K562 (cell line): ENCODE measurements around the gene SNRPA. TPM values are rescaled to one million over a fixed set of nuclear protein-coding genes. Genes with fewer than 3 reads are reported as not detected.

Experiments used
- BRD9 ChIP-seq: fragments of 450-650 bp; IDR thresholded peaks from 2 replicates; pipeline ENCODE4 v1.6.1; 2018; ENCODE audit warnings: low read depth; ENCODE audit not compliant: partially characterized antibody
- BRF1 ChIP-seq: IDR thresholded peaks from 3 replicates; pipeline ENCODE4 v1.6.1; 2011; ENCODE audit warnings: borderline replicate concordance, mild to moderate bottlenecking; ENCODE audit not compliant: insufficient read length; ENCODE audit errors: extremely low read depth
- CBX5 ChIP-seq: IDR thresholded peaks from 2 replicates; pipeline ENCODE4 v1.6.1; 2014; ENCODE audit warnings: low read depth, borderline replicate concordance
- CHD1 ChIP-seq: fragments of 200-600 bp; sonication (generic); IDR thresholded peaks from one replicate; pipeline ENCODE4 v1.6.1; 2012; ENCODE audit warnings: mild to moderate bottlenecking, moderate library complexity, low read length, inconsistent platforms
- CREB1 ChIP-seq, 2 experiments: sonication (generic) in 1 of 2; formaldehyde crosslinking in 1 of 2; IDR thresholded peaks; 2 replicates each; pipeline versions ENCODE4 v1.6.1 to v1.8.0; 2012 to 2022; ENCODE audit warnings: inconsistent platforms in 1 of 2, mild to moderate bottlenecking in 1 of 2, missing genetic modification reagents in 1 of 2, moderate library complexity in 1 of 2
- CTBP1 ChIP-seq: fragments of 450-650 bp; IDR thresholded peaks from 2 replicates; pipeline ENCODE4 v1.6.1; 2016; ENCODE audit warnings: borderline replicate concordance
- GATA2 ChIP-seq: sonication (generic); formaldehyde crosslinking; IDR thresholded peaks from 2 replicates; pipeline ENCODE4 v1.4.0; 2020; ENCODE audit warnings: mild to moderate bottlenecking, missing genetic modification reagents
- HCFC1 ChIP-seq: IDR thresholded peaks from 2 replicates; pipeline ENCODE4 v1.6.1; 2012; ENCODE audit warnings: low read depth, low read length, improper control_type of control experiment
- LARP7 ChIP-seq: fragments of 450-650 bp; IDR thresholded peaks from 2 replicates; pipeline ENCODE4 v1.6.1; 2016
- LCOR ChIP-seq: sonication (generic); formaldehyde crosslinking; IDR thresholded peaks from 2 replicates; pipeline ENCODE4 v1.8.0; 2022; ENCODE audit warnings: mild to moderate bottlenecking, missing genetic modification reagents
- MTA3 ChIP-seq: fragments of 450-650 bp; formaldehyde crosslinking; IDR thresholded peaks from 2 replicates; pipeline ENCODE4 v1.6.1; 2017; ENCODE audit warnings: mild to moderate bottlenecking, borderline replicate concordance
- NKRF ChIP-seq: fragments of 450-650 bp; IDR thresholded peaks from 2 replicates; pipeline ENCODE4 v1.6.1; 2016; ENCODE audit warnings: borderline replicate concordance
- PYGO2 ChIP-seq: fragments of 450-650 bp; IDR thresholded peaks from 2 replicates; pipeline ENCODE4 v1.6.1; 2016; ENCODE audit warnings: mild to moderate bottlenecking, missing genetic modification characterization, moderate library complexity, missing compliant biosample characterization
- SAP30 ChIP-seq: fragments of 200-600 bp; sonication (generic); IDR thresholded peaks from 2 replicates; pipeline ENCODE4 v1.6.1; 2012; ENCODE audit warnings: borderline replicate concordance, low read depth, mild to moderate bottlenecking, moderate library complexity, low read length, control low read depth, inconsistent platforms; ENCODE audit not compliant: insufficient read depth, poor library complexity, severe bottlenecking
- ZNF121 ChIP-seq: sonication (generic); formaldehyde crosslinking; conservative IDR thresholded peaks from 2 replicates; pipeline ENCODE4 v1.8.0; 2022; ENCODE audit warnings: missing genetic modification reagents
- ZNF175 ChIP-seq: fragments of 200-800 bp; sonication (Bioruptor generic); IDR thresholded peaks from 2 replicates; pipeline ENCODE4 v1.6.1; 2016; ENCODE audit warnings: low read depth, mild to moderate bottlenecking, missing genetic modification characterization, missing compliant biosample characterization
- ZNF184 ChIP-seq: sonication (generic); formaldehyde crosslinking; IDR thresholded peaks from 2 replicates; pipeline ENCODE4 v1.5.0; 2020; ENCODE audit warnings: missing genetic modification reagents
- ZNF436 ChIP-seq: fragments of 250-450, 450-650 bp; sonication (Bioruptor Pico); formaldehyde crosslinking; IDR thresholded peaks from 2 replicates; pipeline ENCODE4 v1.7.0; 2020; ENCODE audit warnings: mild to moderate bottlenecking
- ZNF551 ChIP-seq: fragments of 250-450 bp; sonication (Bioruptor Pico); IDR thresholded peaks from 2 replicates; pipeline ENCODE4 v1.5.0; 2021; ENCODE audit warnings: mild to moderate bottlenecking, moderate library complexity
- ZNF717 ChIP-seq: fragments of 250-450 bp; sonication (Bioruptor Pico); IDR thresholded peaks from 2 replicates; pipeline ENCODE4 v1.5.0; 2021
- polyA plus RNA-seq, 8 experiments: library from polyadenylated mRNA; depleted of rRNA in 4 of 8; stranded (reverse) in 5 of 8; unstranded in 3 of 8; fragments of >200 nt; fragmentation: Nextera tagmentation in 2 of 8; fragmentation: Illumina TruSeq in 1 of 8; extraction: Ambion mirVana in 2 of 8; extraction: Trizol in 1 of 8; gene quantifications; 2 replicates each; pipeline versions ENCODE4 v1.2.1 to v1.2.3, GENCODE V29; 2011 to 2014; ENCODE audit warnings: inconsistent platforms in 1 of 8, missing spikeins in 1 of 8
- total RNA-seq, 7 experiments: library from RNA; depleted of rRNA in 6 of 7; stranded (reverse); fragments of >200 nt in 6 of 7; fragmentation: Illumina TruSeq in 2 of 7; extraction: Trizol in 2 of 7; gene quantifications; 2 replicates each; pipeline versions ENCODE4 v1.2.1 to v1.2.3, GENCODE V29; 2011 to 2021; ENCODE audit warnings: low replicate concordance in 1 of 7
- TF ChIP-seq, protein P1 (sequence below), 2 experiments: fragments of 450-650 bp in 1 of 2; sonication (generic) in 1 of 2; formaldehyde crosslinking; conservative IDR thresholded peaks; 2 replicates each; pipeline versions ENCODE4 v1.4.0 to v1.8.1; 2020 to 2022; ENCODE audit warnings: mild to moderate bottlenecking in 1 of 2, missing genetic modification reagents in 1 of 2
- TF ChIP-seq, protein P2 (sequence below): sonication (generic); formaldehyde crosslinking; IDR thresholded peaks from 2 replicates; pipeline ENCODE4 v1.9.0; 2022; ENCODE audit warnings: mild to moderate bottlenecking, missing genetic modification reagents
- TF ChIP-seq, protein P3 (sequence below): sonication (generic); formaldehyde crosslinking; IDR thresholded peaks from 2 replicates; pipeline ENCODE4 v1.8.0; 2022; ENCODE audit warnings: mild to moderate bottlenecking, low read depth, missing genetic modification reagents

Gene SNRPA
- total and polyA plus RNA-seq, 9 of the 15 experiments (the other 6 are each of a cell fraction or from before 2014, with no cell fraction given): 16.3 to 311 (median 193) TPM

GRCh38 chr19:40750058-40750873 is 737 bp upstream of the SNRPA start, which contains the start of gene ACTMAP (continued):
- TF ChIP-seq LARP7 (0 out of 2 replicates have a peak, but pooled peaks have one; percentile 10), HCFC1 (peak; percentile 70; the same call in 1 of the 2 replicates), BRF1 (no peak), PYGO2 (peak; percentile 70), ZNF184 (CRISPR knock-in tag) (no peak), CHD1 (peak; percentile 86), LCOR (CRISPR knock-in tag) (peak; percentile 69), ZNF717 (no peak), ZNF551 (CRISPR knock-in tag) (no peak), CBX5 (no peak), SAP30 (no peak), GATA2 (CRISPR knock-in tag) (no peak), ZNF436 (CRISPR knock-in tag) (no peak), ZNF175 (CRISPR knock-in tag) (peak; percentile 88), MTA3 (peak; percentile 63; the same call in 1 of the 2 replicates), ZNF121 (CRISPR knock-in tag) (no peak), CREB1 (IDR thresholded peaks at IDR 0.05) (peak; percentile 82), CREB1 (CRISPR knock-in tag; IDR thresholded peaks at IDR 0.05) (peak; percentile 85), CTBP1 (no peak), NKRF (peak; percentile 63; the same call in 1 of the 2 replicates), BRD9 (peak; percentile 84)
- TF ChIP-seq, protein P1, sequence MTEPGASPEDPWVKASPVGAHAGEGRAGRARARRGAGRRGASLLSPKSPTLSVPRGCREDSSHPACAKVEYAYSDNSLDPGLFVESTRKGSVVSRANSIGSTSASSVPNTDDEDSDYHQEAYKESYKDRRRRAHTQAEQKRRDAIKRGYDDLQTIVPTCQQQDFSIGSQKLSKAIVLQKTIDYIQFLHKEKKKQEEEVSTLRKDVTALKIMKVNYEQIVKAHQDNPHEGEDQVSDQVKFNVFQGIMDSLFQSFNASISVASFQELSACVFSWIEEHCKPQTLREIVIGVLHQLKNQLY (CRISPR knock-in tag; conservative IDR thresholded peaks at IDR 0.05): peak in 1 of 2 experiments; percentile 96; a peak in 2 of 4 replicates
- TF ChIP-seq, protein P2, sequence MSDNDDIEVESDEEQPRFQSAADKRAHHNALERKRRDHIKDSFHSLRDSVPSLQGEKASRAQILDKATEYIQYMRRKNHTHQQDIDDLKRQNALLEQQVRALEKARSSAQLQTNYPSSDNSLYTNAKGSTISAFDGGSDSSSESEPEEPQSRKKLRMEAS: peak; percentile 98
- TF ChIP-seq, protein P3, sequence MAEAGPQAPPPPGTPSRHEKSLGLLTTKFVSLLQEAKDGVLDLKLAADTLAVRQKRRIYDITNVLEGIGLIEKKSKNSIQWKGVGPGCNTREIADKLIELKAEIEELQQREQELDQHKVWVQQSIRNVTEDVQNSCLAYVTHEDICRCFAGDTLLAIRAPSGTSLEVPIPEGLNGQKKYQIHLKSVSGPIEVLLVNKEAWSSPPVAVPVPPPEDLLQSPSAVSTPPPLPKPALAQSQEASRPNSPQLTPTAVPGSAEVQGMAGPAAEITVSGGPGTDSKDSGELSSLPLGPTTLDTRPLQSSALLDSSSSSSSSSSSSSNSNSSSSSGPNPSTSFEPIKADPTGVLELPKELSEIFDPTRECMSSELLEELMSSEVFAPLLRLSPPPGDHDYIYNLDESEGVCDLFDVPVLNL (CRISPR knock-in tag): peak; percentile 85
